ENCODE data around the gene LANCL2.
A peak's percentile ranks its signal among the peaks of the same experiment; 100 is the strongest.

LANCL2 gene

GRCh38 chr7:55365205-55365674 lies at the start of gene LANCL2:
Gene LANCL2, plus strand, starts transcription at chr7:55365337. Its CDS starts 689 bp downstream, at chr7:55366026.
- no peak for TF ChIP-seq CTCF (IDR thresholded peaks at IDR 0.05; ENCODE audit: borderline replicate concordance, insufficient read depth, low read depth, low read length)
- peak within 1 kb of the TSS; percentile 76 for H3K4me3 ChIP-seq (ENCODE audit: low read depth, low read length)

- no peak overlapping the region for H3K4me3 ChIP-seq (ENCODE audit: low read depth, low read length)
- TF ChIP-seq CTCF (IDR thresholded peaks at IDR 0.05; ENCODE audit: borderline replicate concordance, insufficient read depth, low read depth, low read length): no peak
Measured at GRCh38 chr7:55325371-55325792, 39.8 kb upstream of the LANCL2 start.

GRCh38 chr7:55326081-55326835 lies 38.9 kb upstream of the LANCL2 start:
- no peak for TF ChIP-seq CTCF (IDR thresholded peaks at IDR 0.05; ENCODE audit: borderline replicate concordance, insufficient read depth, low read depth, low read length)
- H3K4me3 ChIP-seq (ENCODE audit: low read depth, low read length): no peak overlapping the region

- no peak overlapping the region for H3K4me3 ChIP-seq (ENCODE audit: low read depth, low read length)
- no peak for TF ChIP-seq CTCF (IDR thresholded peaks at IDR 0.05; ENCODE audit: borderline replicate concordance, insufficient read depth, low read depth, low read length)
Measured at GRCh38 chr7:55326945-55327626, 38.1 kb upstream of the LANCL2 start.

GRCh38 chr7:55335151-55335550 lies 30.0 kb upstream of the LANCL2 start:
- no peak overlapping the region for H3K4me3 ChIP-seq (ENCODE audit: low read depth, low read length)
- TF ChIP-seq CTCF (IDR thresholded peaks at IDR 0.05; ENCODE audit: borderline replicate concordance, insufficient read depth, low read depth, low read length): no peak

- no peak for TF ChIP-seq CTCF (IDR thresholded peaks at IDR 0.05; ENCODE audit: borderline replicate concordance, insufficient read depth, low read depth, low read length)
- H3K4me3 ChIP-seq (ENCODE audit: low read depth, low read length): no peak overlapping the region
Measured at GRCh38 chr7:55335786-55336185, 29.4 kb upstream of the LANCL2 start.

All from GM12875 (cell line).